Activated CD4-positive, alpha-beta T cell treated with anti-CD3 and anti-CD28 coated beads, Interleukin-2, amount 50 U/mL, for 1 hour (primary cell): Measurements from ENCODE around the gene RELT.

Experiments used
- DNase-seq: peaks from one replicate; pipeline ENCODE4 v3.0.0-alpha.2; 2020

The RELT gene

GRCh38 chr11:73392108-73393010 lies 16.2 kb downstream of the RELT start:
- DNase-seq: no peak

GRCh38 chr11:73393011-73393380 lies 16.8 kb downstream of the RELT start:
- no peak for DNase-seq

GRCh38 chr11:73393479-73394415 lies 17.5 kb downstream of the RELT start:
- peak; percentile 66 for DNase-seq

- no peak for DNase-seq
Measured at GRCh38 chr11:73394416-73395296, 18.5 kb downstream of the RELT start.

- DNase-seq: no peak
Measured at GRCh38 chr11:73395297-73396208, 19.4 kb downstream of the RELT start.

- no peak for DNase-seq
Measured at GRCh38 chr11:73396251-73396930, 20.2 kb downstream of the RELT start.

GRCh38 chr11:73396985-73397384 lies 20.8 kb downstream of the RELT start:
- no peak for DNase-seq

- no peak for DNase-seq
Measured at GRCh38 chr11:73397468-73398131, 21.4 kb downstream of the RELT start.

- DNase-seq: no peak
Measured at GRCh38 chr11:73398132-73398526, 21.9 kb downstream of the RELT start.

GRCh38 chr11:73398721-73399120 lies 22.5 kb downstream of the RELT start:
- DNase-seq: no peak

GRCh38 chr11:73399159-73399590 lies 23.0 kb downstream of the RELT start:
- DNase-seq: no peak

- DNase-seq: no peak
Measured at GRCh38 chr11:73399636-73400035, 23.4 kb downstream of the RELT start.

- DNase-seq: no peak
Measured at GRCh38 chr11:73400293-73400692, 24.1 kb downstream of the RELT start.

- no peak for DNase-seq
Measured at GRCh38 chr11:73401217-73401923, 25.2 kb downstream of the RELT start.

GRCh38 chr11:73401924-73402833 lies 26.0 kb downstream of the RELT start:
- DNase-seq: no peak

- DNase-seq: no peak
Measured at GRCh38 chr11:73402834-73403185, 26.6 kb downstream of the RELT start.

- DNase-seq: no peak
Measured at GRCh38 chr11:73403541-73403940, 27.3 kb downstream of the RELT start.

GRCh38 chr11:73404048-73404447 lies 27.8 kb downstream of the RELT start:
- DNase-seq: no peak
